GM21737 (cell line): ENCODE results near the gene P2RY13.

Experiments used
- ATAC-seq: cut with Tn5 transposase; IDR thresholded peaks from one replicate; pipeline ENCODE4 v1.9.1; 2021; ENCODE audit warnings: mild to moderate bottlenecking, moderate library complexity; ENCODE audit not compliant: unreplicated experiment

P2RY13 gene

GRCh38 chr3:151297429-151297828, 31.9 kb downstream of the P2RY13 start:
- ATAC-seq = no peak

DNA sequence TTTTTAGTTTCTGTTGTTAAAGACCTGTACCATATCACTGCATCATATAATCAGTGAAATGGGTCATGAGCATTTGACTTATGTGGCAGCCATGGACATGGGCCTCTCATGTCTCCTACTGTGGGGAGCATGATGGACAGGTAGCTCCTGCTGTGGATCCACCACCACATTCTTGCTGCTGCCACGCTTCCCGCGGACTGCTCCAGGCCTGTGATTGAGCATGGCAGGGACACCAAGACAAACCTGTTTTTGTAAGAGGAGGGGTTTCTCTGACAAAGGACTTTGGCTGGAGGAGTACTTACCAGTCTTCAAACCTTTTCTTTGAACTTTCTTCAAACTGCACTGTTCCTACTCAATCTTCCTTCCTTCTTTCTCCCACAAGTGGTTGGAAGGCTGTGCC, 33.1 kb downstream of the P2RY13 start:
- no peak for ATAC-seq

DNA sequence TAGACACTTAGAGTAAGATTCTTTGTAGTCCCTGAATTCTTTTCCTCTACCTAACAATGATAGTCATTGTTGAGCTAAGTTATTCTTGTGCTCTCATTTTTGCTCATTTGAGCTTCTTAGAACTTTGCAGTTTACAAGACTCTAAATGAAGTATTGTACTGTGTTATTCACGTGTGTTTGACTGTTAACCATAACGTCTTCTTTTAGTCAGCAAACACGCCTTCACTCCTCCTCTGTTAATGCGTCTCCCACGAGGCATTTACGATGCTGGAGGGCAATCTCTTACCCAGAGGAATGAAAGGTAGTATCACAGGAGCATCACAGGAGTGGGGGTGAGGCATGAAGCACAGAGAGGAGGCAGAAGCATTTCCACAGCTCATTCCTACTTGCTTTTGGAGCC, 36.2 kb downstream of the P2RY13 start:
- ATAC-seq = no peak

- ATAC-seq = no peak
These were observed 38.7 kb downstream of the P2RY13 start for GRCh38 chr3:151290673-151291072.

- ATAC-seq = no peak
These were observed 39.9 kb downstream of the P2RY13 start for GRCh38 chr3:151289445-151289844.

DNA sequence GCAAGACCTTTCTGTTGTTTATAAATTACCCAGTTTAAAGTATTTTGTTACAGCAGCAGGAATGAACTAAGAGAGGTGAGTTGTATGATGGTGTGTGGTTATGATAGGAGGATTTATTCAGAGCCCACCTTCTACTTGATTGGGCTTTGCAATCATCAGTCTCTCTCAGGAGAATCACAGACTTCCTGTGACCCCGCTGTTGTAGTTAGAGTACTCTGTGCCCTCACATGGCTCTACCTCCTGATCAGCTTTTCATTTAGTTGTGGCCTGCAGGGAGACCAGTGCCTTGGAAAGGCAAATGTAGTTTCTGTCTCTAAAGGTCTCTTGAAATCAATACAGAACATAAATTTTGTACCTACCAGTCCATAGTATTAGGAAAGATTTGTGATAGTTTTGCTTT, 43.4 kb downstream of the P2RY13 start:
- ATAC-seq = no peak

- ATAC-seq = no peak
These were observed 45.4 kb downstream of the P2RY13 start for GRCh38 chr3:151283907-151284461.

- no peak for ATAC-seq
These were observed 46.0 kb downstream of the P2RY13 start for GRCh38 chr3:151283387-151283786.

GRCh38 chr3:151282921-151283320, 46.4 kb downstream of the P2RY13 start:
- no peak for ATAC-seq

- ATAC-seq = no peak
These were observed 47.6 kb downstream of the P2RY13 start for GRCh38 chr3:151281671-151282324.

- ATAC-seq = no peak
These were observed 51.1 kb downstream of the P2RY13 start, which contains the start of gene P2RY14 for GRCh38 chr3:151278230-151278629. Gene P2RY14, minus strand, starts transcription at chr3:151278542. Its CDS starts 64,226 bp downstream, at chr3:151214316.

DNA sequence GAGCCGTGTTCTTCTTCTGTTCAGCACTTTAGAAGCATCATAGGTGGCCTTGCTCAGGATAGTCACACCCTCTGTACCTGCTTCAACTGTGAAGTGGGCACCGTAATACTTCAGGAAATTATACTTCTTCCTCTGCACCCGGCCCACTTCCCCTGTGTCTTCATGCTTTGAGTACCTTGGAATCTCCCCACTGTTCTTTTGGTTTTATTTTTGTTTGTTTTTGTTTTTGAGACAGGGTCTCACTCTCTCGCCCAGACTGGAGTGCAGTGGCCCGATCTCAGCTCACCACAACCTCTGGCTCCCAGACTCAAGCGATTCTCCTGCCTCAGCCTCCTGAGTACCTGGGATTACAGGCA, 52.7 kb downstream of the P2RY13 start:
- ATAC-seq = no peak
